HG03066 (cell line): ENCODE data around the gene NRBF2.

Experiments
- ATAC-seq: cut with Tn5 transposase; IDR thresholded peaks from one replicate; pipeline ENCODE4 v1.9.1; 2021; ENCODE audit warnings: low read depth; ENCODE audit not compliant: unreplicated experiment

NRBF2 gene

DNA sequence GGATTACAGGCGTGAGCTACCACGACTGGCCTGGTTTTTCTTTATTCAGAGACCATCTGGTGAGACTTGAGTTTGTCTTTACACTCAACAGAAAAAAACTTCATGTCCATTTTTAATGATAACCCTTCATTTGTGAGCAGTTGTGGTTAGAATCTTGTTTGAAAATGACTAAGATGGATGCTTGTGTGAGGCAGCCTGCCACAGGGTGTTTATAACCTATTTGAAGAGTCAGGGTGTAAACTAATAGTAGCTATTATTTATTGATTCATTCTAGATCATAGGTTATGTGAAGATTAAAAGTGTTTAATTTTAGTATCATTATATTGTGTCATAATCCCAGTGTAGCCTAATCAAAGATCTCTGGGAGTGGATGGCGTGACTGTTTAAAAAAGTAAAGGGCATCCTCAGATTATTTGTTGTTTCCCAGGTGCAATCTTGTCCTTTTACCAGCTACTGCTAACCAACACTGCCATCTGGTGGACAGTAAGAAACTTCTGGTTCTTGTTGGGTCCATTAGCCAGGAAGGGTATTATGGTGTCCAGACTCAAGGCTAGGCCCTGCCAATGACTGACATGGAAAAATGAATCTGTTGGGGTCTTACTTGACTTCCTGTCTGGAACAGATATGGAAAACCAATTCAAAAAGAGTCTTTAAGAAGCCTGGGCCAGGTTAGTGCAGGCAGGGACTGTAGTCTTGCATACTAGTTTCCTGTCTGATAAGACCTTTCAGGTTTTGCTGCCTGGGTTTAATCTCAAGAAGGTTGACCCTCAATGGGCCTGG lies 24.9 kb downstream of the NRBF2 start:
- ATAC-seq, result peak; percentile 75

GRCh38 chr10:63161592-63161991 lies 28.5 kb downstream of the NRBF2 start:
- no peak for ATAC-seq

DNA sequence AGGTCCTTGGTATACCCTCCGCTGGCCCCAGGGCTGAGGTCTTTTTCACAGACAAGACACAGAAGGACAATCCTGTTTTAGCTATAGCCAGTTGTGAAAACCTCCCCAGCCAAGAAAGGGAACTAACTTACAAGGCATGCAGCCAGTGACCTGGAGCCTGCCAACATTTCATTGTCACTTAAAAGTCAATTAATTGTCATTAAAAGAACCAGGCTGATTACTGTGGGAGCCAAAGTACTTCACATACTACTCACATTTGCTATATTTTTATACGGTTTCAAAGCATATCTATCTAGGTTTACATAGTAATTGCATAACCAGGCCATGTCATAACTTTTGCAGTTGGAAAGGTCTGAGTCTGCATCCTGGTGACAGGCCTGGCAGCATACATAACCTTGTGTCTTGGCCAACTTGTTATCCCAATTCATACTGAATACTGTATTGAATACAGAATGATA lies 31.1 kb downstream of the NRBF2 start:
- ATAC-seq, result no peak

DNA sequence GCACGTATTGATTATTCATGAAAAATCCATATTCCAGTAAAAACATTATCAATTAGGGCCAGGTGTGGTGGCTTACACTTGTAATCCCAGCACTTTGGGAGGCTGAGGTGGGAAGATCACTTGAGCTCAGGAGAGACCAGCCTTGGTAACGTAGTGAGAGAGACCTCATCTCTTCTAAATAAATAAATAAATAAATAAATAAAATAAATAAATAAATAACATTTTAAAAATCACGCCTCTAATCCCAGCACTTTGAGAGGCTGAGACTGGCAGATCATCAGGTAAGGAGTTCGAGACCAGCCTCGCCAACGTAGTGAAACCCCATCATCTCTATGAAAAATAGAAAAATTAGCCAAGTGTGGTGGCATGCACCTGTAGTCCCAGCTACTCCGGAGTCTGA lies 32.1 kb downstream of the NRBF2 start:
- no peak for ATAC-seq

DNA sequence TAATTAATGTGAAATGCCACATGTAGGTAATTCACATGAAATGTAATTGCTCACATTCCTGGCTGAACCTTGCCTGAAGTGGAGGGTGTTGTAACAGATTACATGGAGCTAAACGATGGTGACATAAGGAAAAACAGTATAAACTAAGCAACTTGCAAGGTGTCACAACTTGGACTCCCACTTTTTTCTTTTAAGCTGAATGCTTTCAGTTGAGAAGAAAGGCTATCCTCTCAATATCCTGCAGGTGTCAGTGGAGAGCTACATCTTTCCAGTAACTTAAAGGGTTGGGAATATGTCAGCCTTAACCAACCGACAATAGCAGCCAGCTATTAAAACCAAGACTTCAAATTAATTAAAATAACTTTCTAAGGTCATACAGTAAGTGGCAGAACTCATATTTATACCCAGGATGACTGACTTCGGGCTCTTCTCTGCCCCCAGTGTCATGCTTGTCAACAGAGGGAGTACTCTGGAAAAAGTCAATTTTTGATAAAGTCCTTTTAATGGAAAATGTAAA lies 33.7 kb downstream of the NRBF2 start:
- no peak for ATAC-seq

GRCh38 chr10:63168821-63169462 lies 35.8 kb downstream of the NRBF2 start:
- ATAC-seq, result no peak

DNA sequence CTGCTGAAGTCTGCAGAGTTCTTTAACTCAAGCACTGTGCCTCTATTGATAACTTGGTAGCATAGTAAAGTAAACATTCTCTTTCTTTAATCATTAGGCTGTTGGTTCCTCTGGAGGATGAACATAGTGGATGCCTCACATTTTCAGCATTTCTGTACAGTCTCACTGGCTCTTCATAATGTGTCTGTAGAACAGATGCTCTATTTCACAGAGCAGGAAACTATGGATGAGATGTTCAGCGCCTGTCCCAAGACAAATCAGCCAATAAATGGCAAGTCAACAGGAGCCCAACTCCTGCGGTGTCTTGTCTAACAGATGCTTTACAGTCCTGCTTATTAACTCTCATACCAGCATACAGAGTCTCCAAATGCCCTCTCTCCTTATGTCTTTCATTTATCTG lies 36.5 kb downstream of the NRBF2 start:
- ATAC-seq, result no peak

GRCh38 chr10:63171255-63171855 lies 38.2 kb downstream of the NRBF2 start:
- no peak for ATAC-seq

- ATAC-seq, result no peak
These were observed 38.8 kb downstream of the NRBF2 start for GRCh38 chr10:63171926-63172325.

- peak; percentile 99 for ATAC-seq
These were observed 40.5 kb downstream of the NRBF2 start for GRCh38 chr10:63173468-63174232.

GRCh38 chr10:63175534-63175933 lies 42.4 kb downstream of the NRBF2 start:
- no peak for ATAC-seq

GRCh38 chr10:63192826-63193225 lies 59.7 kb downstream of the NRBF2 start:
- ATAC-seq, result no peak

DNA sequence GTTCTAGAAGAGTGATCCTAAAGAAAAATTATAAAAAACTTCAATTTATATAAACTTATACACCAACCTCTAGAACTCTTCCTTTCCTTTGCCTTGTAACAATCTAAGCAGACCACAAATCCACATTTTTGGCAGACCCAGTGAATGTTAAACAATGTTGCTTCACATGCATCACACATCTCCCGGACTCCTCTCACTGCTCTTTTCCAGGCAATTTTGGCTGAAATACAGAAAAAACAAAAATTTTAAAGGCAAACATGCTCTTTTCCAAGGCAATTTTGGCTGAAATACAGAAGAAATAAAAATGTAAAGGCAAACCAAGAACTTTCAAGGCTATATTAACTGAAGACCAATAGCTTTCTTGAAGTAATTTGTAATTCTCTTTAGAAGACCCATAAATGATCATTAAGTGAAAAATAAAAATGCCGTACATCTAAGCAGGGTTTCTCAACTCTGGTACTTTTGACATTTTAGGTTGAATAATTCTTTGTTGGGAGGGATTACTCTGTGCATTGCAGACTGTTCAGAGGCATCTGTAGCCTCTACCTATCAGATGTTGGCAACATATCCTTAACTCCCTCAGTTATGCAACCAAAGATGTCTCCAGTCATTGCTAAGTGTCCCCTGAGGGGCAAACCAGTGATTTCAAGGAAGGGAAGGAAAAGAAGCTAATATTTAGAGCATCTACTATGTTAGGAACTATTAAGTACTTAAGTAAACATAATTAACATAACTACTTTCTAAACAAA lies 64.4 kb downstream of the NRBF2 start:
- ATAC-seq, result no peak

GRCh38 chr10:63199716-63200115 lies 66.6 kb downstream of the NRBF2 start:
- no peak for ATAC-seq

DNA sequence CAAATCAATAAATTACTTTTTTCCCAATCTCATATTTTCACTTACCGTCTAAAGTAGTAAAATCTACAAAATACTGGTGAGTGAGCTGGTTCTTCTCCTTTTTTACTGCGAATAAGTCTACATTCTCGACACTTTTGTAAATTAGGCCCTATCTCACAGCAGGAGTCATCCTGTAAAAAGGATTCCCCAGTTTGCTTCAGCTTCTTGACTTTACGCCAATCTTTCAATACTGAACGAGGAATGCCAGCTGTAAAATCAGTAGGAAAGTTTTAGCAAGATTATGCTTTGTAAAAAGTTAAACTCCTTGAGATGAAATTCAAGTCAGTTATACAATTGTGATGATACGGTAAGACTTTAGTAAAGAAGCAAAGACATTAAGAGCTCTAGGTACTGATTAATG lies 67.3 kb downstream of the NRBF2 start:
- ATAC-seq, result no peak

DNA sequence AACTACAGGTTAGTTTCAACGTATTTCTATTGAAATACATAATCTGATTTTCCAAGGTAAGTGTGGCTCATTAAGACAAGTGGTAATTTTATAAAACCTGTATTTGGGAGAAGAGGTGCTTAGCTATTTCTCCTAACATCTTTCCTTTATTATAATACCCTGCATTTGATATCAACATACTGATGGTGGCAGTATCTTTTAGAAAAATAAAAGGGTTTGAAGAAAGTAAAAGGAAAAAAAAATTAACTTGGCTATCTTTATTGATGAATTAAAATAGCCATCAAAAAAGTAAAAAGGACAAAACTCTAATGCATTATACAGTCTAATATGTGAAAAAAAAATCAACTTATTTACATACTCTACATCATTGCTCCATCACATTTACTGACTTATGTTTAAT lies 68.0 kb downstream of the NRBF2 start:
- no peak for ATAC-seq
